Neural cell (in vitro differentiated cells): Measurements from ENCODE around the gene TMEM43. TPM values are rescaled to one million over a fixed set of nuclear protein-coding genes. Genes with fewer than 3 reads are reported as not detected.
"Not testable (repeated sequence)": the region's sequence is repeated elsewhere in the genome, so short reads cannot be mapped to it uniquely, and the experiment has no call there.

Experiments used
- H2AFZ ChIP-seq: fragments of 200-600, 300-800 bp; sonication (generic), shearing (Covaris generic); 2 replicates; pipeline ENCODE4 v1.6.0; 2014; ENCODE audit warnings: low read depth, mild to moderate bottlenecking, antibody characterized with exemption, low read length, moderate library complexity
- H3F3A ChIP-seq: fragments of 200-600 bp; shearing (Covaris generic); 2 replicates; pipeline ENCODE4 v1.6.1; 2016; ENCODE audit warnings: mild to moderate bottlenecking, moderate library complexity, mixed read lengths, antibody characterized with exemption, low read length; ENCODE audit not compliant: insufficient read depth, poor library complexity, severe bottlenecking
- H3K27ac ChIP-seq: fragments of 200-600, 300-800 bp; sonication (generic), shearing (Covaris generic); 2 replicates; pipeline ENCODE4 v1.5.1; 2014; ENCODE audit warnings: mild to moderate bottlenecking, low read length, moderate library complexity
- H3K27me3 ChIP-seq: fragments of 300-800, 200-600 bp; sonication (generic), shearing (Covaris generic); 2 replicates; pipeline ENCODE4 v1.6.0; 2014; ENCODE audit warnings: mild to moderate bottlenecking, low read depth, low read length, moderate library complexity; ENCODE audit not compliant: insufficient read depth
- H3K36me3 ChIP-seq: fragments of 300-800, 200-600 bp; sonication (generic), shearing (Covaris generic); 2 replicates; pipeline ENCODE4 v1.5.1; 2014; ENCODE audit warnings: mild to moderate bottlenecking, antibody characterized with exemption, low read length, moderate library complexity; ENCODE audit not compliant: insufficient read depth
- H3K4me2 ChIP-seq: fragments of 300-800, 200-600 bp; sonication (generic), shearing (Covaris generic); 2 replicates; pipeline ENCODE4 v1.6.0; 2014; ENCODE audit warnings: mild to moderate bottlenecking, low read length
- H3K4me3 ChIP-seq: fragments of 300-800, 200-600 bp; sonication (generic), shearing (Covaris generic); 2 replicates; pipeline ENCODE4 v1.5.1; 2014; ENCODE audit warnings: mild to moderate bottlenecking, low read length, moderate library complexity
- H3K79me2 ChIP-seq: fragments of 200-600 bp; shearing (Covaris generic); replicated peaks from 2 replicates; pipeline ENCODE4 v1.6.0; 2014; ENCODE audit warnings: mild to moderate bottlenecking, low read length, moderate library complexity; ENCODE audit not compliant: insufficient read depth
- H3K9ac ChIP-seq: fragments of 300-800, 200-600 bp; sonication (generic), shearing (Covaris generic); 2 replicates; pipeline ENCODE4 v1.6.1; 2016; ENCODE audit warnings: mild to moderate bottlenecking, low read length, mixed read lengths
- H3K9me2 ChIP-seq: fragments of 200-600 bp; shearing (Covaris generic); 2 replicates; pipeline ENCODE4 v1.6.1; 2016; ENCODE audit warnings: mild to moderate bottlenecking, low read length, mixed read lengths; ENCODE audit not compliant: insufficient read depth
- H3K9me3 ChIP-seq: fragments of 200-600, 300-800 bp; sonication (generic), shearing (Covaris generic); 2 replicates; pipeline ENCODE4 v1.6.1; 2016; ENCODE audit warnings: mild to moderate bottlenecking, mixed run types, low read length, moderate library complexity, mixed read lengths
- H4K20me1 ChIP-seq: fragments of 200-600 bp; shearing (Covaris generic); 2 replicates; pipeline ENCODE4 v1.6.1; 2016; ENCODE audit warnings: mild to moderate bottlenecking, mixed run types; ENCODE audit not compliant: insufficient read depth
- CTCF ChIP-seq: fragments of 450-650 bp; IDR thresholded peaks from 2 replicates; pipeline ENCODE4 v1.5.1; 2014; ENCODE audit warnings: antibody characterized with exemption, mild to moderate bottlenecking, moderate library complexity; ENCODE audit not compliant: poor library complexity, severe bottlenecking
- EP300 ChIP-seq: fragments of 450-650 bp; conservative IDR thresholded peaks from 2 replicates; pipeline ENCODE4 v1.6.1; 2014; ENCODE audit warnings: antibody characterized with exemption, mild to moderate bottlenecking, moderate library complexity; ENCODE audit not compliant: poor library complexity, severe bottlenecking
- EZH2 ChIP-seq: fragments of 200-600, 300-800 bp; shearing (Covaris generic), sonication (generic); IDR thresholded peaks from 2 replicates; pipeline ENCODE4 v1.6.1; 2014; ENCODE audit warnings: antibody characterized with exemption, low read length, borderline replicate concordance, mild to moderate bottlenecking; ENCODE audit not compliant: insufficient read depth, poor library complexity, severe bottlenecking
- MXI1 ChIP-seq: fragments of 450-650 bp; conservative IDR thresholded peaks from 2 replicates; pipeline ENCODE4 v1.6.1; 2014; ENCODE audit warnings: antibody characterized with exemption, mild to moderate bottlenecking; ENCODE audit not compliant: poor library complexity, severe bottlenecking
- POLR2AphosphoS5 ChIP-seq: IDR thresholded peaks from 2 replicates; pipeline ENCODE4 v1.6.1; 2012
- RAD21 ChIP-seq: fragments of 450-650 bp; conservative IDR thresholded peaks from 2 replicates; pipeline ENCODE4 v1.6.1; 2014; ENCODE audit warnings: antibody characterized with exemption, mild to moderate bottlenecking, moderate library complexity
- REST ChIP-seq: IDR thresholded peaks from 2 replicates; pipeline ENCODE4 v1.6.1; 2012; ENCODE audit warnings: borderline replicate concordance
- SMC3 ChIP-seq: fragments of 450-650 bp; conservative IDR thresholded peaks from 2 replicates; pipeline ENCODE4 v1.6.1; 2014; ENCODE audit warnings: antibody characterized with exemption, mild to moderate bottlenecking, moderate library complexity; ENCODE audit not compliant: poor library complexity
- TAF1 ChIP-seq: IDR thresholded peaks from 2 replicates; pipeline ENCODE4 v1.6.1; 2012; ENCODE audit warnings: low read depth
- polyA plus RNA-seq: library from polyadenylated mRNA; depleted of rRNA; stranded (reverse); fragments of >200 nt; gene quantifications from 2 replicates; pipeline ENCODE4 v1.2.3, GENCODE V29; 2014

The TMEM43 gene
- polyA plus RNA-seq, 1 donor from 2014 or later: 61.3 TPM

GRCh38 chr3:14096742-14097141 lies 28.1 kb upstream of the TMEM43 start:
- no peak overlapping the region for H3K9ac ChIP-seq
- TF ChIP-seq SMC3: no peak
- no peak for TF ChIP-seq RAD21
- no peak for TF ChIP-seq REST
- no peak for TF ChIP-seq POLR2AphosphoS5
- no peak for TF ChIP-seq TAF1
- no peak for TF ChIP-seq CTCF
- no peak for TF ChIP-seq MXI1
- TF ChIP-seq EZH2: no peak
- no peak for TF ChIP-seq EP300
- H3K4me2 ChIP-seq: no peak overlapping the region
- no peaks in the 10 kb centered on the region for H3K9me3 ChIP-seq
- H3K36me3 ChIP-seq: no peaks in the 10 kb centered on the region
- no peak overlapping the region for H3K4me3 ChIP-seq
- H2AFZ ChIP-seq: no peak overlapping the region
- H4K20me1 ChIP-seq: no peaks in the 10 kb centered on the region
- H3K79me2 ChIP-seq: no peaks in the 10 kb centered on the region
- no peaks in the 10 kb centered on the region for H3F3A ChIP-seq
- no peaks in the 10 kb centered on the region for H3K27me3 ChIP-seq
- H3K27ac ChIP-seq: no peak overlapping the region
- no peaks in the 10 kb centered on the region for H3K9me2 ChIP-seq

GRCh38 chr3:14097616-14098391 lies 27.0 kb upstream of the TMEM43 start:
- no peaks in the 10 kb centered on the region for H3K9me2 ChIP-seq
- no peaks in the 10 kb centered on the region for H4K20me1 ChIP-seq
- no peaks in the 10 kb centered on the region for H3K36me3 ChIP-seq
- H3K9ac ChIP-seq: no peak overlapping the region
- no peaks in the 10 kb centered on the region for H3K27me3 ChIP-seq
- no peak overlapping the region for H3K27ac ChIP-seq
- no peak for TF ChIP-seq EZH2
- TF ChIP-seq MXI1: no peak
- no peak for TF ChIP-seq POLR2AphosphoS5
- TF ChIP-seq EP300: no peak
- no peak for TF ChIP-seq RAD21
- TF ChIP-seq CTCF: no peak
- TF ChIP-seq SMC3: no peak
- TF ChIP-seq REST: no peak
- no peak for TF ChIP-seq TAF1
- H3K79me2 ChIP-seq: no peaks in the 10 kb centered on the region
- H3K9me3 ChIP-seq: no peaks in the 10 kb centered on the region
- H3K4me2 ChIP-seq: no peak overlapping the region
- H3F3A ChIP-seq: no peaks in the 10 kb centered on the region
- no peak overlapping the region for H2AFZ ChIP-seq
- H3K4me3 ChIP-seq: no peak overlapping the region

GRCh38 chr3:14109821-14110220 lies 15.0 kb upstream of the TMEM43 start:
- H3K4me3 ChIP-seq, H2AFZ ChIP-seq, H3K79me2 ChIP-seq, H3K27me3 ChIP-seq, H3K9ac ChIP-seq, H3K9me3 ChIP-seq, H3K4me2 ChIP-seq, H3F3A ChIP-seq, H3K27ac ChIP-seq, H3K36me3 ChIP-seq, H3K9me2 ChIP-seq, H4K20me1 ChIP-seq: not testable (repeated sequence)
